Breast epithelium (tissue), 3 donors: Measurements from ENCODE around the gene ATXN3L.

Source experiments
- POLR2AphosphoS5 ChIP-seq, 3 donors: sonication (generic); formaldehyde crosslinking; IDR thresholded peaks; one replicate each; pipeline ENCODE4 v1.6.1; 2017; ENCODE audit warnings: antibody characterized with exemption in 3 of 3
- TF ChIP-seq, protein P1 (sequence below), 3 donors: fragments of 450-650 bp; IDR thresholded peaks; one replicate each; pipeline ENCODE4 v1.5.1; 2016 to 2017; ENCODE audit warnings: antibody characterized with exemption in 3 of 3, mild to moderate bottlenecking in 3 of 3, moderate library complexity in 3 of 3

DNA sequence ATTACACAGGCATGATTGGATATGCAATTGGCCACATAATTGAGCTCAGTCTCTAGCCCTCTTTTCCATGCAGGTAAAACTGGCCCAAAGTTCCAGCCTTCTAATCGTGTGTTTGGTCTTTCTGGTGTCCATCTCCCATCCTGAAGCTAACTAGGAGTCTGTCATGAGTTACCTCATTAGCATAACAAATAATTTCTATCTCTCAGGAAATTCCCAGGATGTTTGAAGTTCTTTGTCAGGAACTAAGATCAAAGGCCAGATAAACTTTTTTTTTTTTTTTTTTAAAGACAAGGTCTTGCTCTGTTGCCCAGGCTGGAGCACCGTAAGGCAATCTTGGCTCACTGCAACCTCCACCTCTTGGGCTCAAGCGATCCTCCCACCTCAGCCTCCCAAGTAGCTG, 15.8 kb downstream of the ATXN3L start:
- TF ChIP-seq, protein P1, sequence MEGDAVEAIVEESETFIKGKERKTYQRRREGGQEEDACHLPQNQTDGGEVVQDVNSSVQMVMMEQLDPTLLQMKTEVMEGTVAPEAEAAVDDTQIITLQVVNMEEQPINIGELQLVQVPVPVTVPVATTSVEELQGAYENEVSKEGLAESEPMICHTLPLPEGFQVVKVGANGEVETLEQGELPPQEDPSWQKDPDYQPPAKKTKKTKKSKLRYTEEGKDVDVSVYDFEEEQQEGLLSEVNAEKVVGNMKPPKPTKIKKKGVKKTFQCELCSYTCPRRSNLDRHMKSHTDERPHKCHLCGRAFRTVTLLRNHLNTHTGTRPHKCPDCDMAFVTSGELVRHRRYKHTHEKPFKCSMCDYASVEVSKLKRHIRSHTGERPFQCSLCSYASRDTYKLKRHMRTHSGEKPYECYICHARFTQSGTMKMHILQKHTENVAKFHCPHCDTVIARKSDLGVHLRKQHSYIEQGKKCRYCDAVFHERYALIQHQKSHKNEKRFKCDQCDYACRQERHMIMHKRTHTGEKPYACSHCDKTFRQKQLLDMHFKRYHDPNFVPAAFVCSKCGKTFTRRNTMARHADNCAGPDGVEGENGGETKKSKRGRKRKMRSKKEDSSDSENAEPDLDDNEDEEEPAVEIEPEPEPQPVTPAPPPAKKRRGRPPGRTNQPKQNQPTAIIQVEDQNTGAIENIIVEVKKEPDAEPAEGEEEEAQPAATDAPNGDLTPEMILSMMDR (IDR thresholded peaks at IDR 0.05), result no peak
- TF ChIP-seq POLR2AphosphoS5 (IDR thresholded peaks at IDR 0.05), result no peak
